Left renal cortex interstitium (tissue), 4 donors: Measurements from ENCODE around the gene APOD. TPM values are rescaled to one million over a fixed set of nuclear protein-coding genes. Genes with fewer than 3 reads are reported as not detected.
"Not testable (repeated sequence)": the region's sequence is repeated elsewhere in the genome, so short reads cannot be mapped to it uniquely, and the experiment has no call there.

ENCODE experiments used
- DNase-seq, 4 donors: peaks; one replicate each; pipeline ENCODE4 v3.0.0-alpha.2; 2013; ENCODE audit warnings: low read depth in 4 of 4, low spot score in 2 of 4, missing footprints in 1 of 4
- polyA plus RNA-seq, 4 donors: library from polyadenylated mRNA; unstranded; fragments of 120-200 nt; gene quantifications; one replicate each; pipeline ENCODE4 v1.2.1, GENCODE V29; 2013; ENCODE audit not compliant: insufficient read length in 4 of 4

The APOD gene
- polyA plus RNA-seq, 4 donors: 1.0 to 8.5 (median 5.4) TPM

DNA sequence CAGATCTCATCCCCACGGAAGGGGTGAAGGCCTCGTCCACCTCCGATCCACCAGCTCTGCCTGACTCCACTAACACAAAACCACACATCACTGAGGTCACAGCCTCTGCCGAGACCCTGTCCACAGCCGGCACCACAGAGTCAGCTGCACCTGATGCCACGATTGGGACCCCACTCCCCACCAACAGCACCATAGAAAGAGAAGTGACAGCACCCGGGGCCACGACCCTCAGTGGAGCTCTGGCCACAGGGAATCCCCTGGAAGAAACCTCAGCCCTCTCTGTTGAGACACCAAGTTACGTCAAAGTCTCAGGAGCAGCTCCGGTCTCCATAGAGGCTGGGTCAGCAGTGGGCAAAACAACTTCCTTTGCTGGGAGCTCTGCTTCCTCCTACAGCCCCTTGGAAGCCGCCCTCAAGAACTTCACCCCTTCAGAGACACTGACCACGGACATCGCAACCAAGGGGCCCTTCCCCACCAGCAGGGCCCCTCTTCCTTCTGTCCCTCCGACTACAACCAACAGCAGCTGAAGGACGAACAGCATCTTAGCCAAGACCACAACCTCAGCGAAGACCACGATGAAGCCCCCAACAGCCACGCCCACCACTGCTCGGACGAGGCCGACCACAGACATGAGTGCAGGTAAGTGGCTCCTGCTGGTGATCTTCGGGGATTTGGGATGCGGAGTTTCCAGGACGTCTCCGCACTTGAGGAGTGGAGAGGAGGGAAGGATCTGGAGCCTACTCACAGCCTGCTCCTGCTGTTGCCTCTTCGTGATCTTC is 36.0 kb upstream of the APOD start:
- DNase-seq: not testable (repeated sequence)

DNA sequence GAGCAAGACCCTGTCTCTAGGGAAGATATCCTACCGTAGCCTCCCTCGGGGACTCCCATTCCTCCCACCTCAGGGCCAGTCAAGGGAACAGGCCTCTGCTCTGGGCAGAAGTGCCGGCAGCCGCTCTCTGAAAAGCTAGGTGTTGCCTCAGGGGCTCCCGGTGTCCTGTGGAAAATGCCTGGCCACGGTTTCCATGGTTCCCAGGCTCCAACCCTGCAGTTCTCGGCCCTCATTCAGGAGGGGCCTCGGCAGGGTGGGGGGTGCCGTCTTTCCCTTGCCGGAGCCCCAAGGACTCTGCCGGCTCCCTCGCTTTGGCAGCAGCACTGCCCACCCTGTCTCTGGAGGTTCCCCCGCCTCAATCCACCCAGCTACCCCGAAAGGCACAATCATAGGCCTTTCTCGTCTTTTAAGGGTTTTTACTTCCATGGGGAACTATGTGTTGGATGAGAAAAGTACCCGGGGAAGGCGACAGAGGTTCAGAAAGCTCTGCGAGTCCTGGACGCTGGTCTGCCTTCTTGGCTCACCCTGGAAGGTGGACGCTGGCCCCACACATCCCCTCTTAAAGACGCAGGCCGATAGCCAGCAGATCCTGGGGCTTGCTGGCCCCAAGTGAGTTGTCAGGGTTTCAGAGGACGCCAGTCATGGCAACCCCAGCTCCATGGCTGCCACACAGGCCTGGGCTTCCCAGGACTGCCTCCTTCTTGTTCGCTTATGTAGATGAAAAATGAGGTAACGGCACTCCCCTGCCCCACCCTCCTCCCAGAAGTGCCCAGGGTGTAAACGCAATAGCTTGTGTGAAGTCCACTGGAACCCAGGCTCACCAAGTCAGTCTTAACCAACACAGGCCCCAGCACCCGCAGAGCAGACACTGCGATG is 34.3 kb upstream of the APOD start:
- not testable (repeated sequence) for DNase-seq

DNA sequence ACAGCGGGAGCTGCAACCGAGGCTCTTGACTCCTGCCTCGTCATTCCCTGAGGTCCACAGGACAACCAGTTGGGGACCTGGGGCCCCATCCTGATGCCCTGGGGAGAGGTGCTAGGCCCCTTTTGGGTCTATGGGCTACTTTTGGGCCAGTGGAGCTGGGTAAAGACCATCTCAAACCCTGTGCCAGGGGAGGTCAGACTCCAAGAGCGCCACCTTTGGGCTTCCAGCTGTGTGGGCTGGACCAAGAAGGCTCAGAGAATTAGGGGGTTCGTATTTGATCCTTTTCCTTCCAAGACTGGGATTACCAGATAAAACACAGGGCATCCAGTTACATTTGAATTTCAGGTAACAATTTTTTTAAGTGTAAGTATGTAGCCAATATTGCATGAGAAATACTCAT is 33.4 kb upstream of the APOD start:
- not testable (repeated sequence) for DNase-seq

DNA sequence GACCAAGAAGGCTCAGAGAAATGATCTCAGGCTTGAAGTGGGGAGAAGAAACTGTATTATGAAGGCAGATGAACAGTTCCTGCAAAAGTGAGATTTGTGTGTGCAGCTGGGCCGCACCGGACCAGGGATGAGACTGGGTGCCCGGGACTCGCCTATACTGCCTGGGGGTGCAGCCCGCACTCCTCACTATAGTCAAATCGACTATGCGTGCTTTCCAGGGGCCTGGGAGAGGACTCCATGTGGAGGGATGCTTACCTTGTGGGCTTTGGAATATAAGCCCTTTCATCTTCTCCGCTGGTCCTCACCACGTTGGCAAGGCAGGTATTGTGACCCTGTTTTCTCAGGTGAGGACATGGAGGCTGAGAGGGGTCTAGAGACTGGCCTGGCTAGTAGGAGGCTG is 32.9 kb upstream of the APOD start:
- no peak for DNase-seq

GRCh38 chr3:195615952-195616537 is 32.3 kb upstream of the APOD start:
- not testable (repeated sequence) for DNase-seq

GRCh38 chr3:195614672-195615504 is 31.1 kb upstream of the APOD start:
- not testable (repeated sequence) for DNase-seq

DNA sequence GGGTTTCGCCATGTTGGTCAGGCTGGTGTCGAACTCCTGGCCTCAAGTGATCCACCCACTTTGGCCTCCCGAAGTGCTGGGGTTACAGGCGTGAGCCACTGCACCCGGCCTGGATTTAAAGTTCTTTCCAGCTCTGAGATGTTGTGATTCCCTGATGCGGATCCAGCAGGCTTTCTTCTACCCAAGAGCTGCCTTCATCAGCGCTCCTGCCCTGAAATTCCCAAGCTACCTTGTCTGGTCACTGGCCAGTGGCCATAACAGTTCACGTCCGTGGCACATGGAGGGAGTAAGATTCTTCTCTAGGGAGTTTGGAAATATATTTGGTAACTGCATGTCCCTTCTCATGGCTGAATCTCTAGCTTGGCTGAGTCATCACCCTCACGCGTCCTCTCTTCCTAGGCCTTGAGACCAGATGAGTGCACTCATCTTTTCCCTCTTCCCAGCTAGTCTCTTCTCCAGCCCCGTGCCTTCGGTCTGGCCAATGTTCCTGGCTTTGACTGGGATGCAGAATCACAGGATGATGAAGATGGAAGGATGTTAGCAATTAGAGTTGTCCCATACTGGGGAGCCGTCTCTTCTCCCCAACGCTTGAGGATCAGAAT is 29.8 kb upstream of the APOD start:
- no peak for DNase-seq

DNA sequence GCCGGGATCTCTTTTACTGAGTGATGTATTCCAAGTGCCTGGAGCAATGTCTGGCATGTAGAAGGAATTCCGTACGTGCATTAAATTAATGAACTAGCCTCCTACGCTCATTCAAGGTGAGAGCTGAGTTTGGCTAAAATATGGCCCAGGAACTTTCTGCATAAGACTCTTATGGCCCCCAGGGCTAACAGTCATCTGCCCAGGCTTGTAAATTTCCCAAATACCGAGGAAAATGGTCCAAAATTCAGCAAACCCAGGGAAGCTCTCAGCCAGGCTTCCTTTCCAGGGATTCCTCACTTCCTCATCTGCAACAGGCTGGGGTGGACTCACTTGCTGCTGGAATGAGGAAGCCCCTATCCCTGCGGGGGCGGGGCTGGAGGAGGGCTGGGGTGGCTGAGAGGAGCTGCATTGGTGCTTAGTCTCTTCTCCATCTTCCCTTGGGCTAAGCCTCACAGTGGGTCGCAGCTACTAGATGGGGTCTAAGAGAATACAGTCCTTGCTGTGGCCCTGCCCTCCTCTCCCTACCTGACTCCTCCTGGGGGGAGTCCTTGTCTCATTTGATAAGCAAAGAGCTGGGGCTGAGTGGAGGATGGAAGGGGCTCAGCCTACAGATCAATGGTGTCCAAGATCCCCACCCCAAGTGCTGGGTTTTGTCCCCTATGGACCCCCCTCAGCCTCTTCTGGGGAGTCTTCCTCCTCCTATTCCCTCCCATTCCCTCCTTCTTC is 28.5 kb upstream of the APOD start:
- DNase-seq: no peak

DNA sequence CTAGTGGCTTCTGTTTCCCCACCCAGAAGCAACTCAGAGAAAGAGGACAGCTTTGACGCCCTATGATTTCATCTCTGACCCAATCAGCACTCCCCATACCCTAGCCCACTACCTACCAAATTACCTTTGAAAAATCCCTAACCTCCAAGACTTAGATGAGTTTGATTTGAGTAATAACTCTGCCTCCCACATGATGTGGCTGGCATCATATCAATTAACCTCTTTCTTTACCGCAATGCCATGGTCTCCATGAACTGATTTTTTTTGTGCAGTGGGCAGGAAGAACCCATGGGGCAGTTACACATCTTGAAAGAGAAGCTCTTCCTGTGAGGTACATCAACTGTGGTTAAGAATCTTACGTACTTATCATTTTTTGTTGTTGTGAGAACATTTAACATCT is 25.5 kb upstream of the APOD start:
- DNase-seq: no peak

DNA sequence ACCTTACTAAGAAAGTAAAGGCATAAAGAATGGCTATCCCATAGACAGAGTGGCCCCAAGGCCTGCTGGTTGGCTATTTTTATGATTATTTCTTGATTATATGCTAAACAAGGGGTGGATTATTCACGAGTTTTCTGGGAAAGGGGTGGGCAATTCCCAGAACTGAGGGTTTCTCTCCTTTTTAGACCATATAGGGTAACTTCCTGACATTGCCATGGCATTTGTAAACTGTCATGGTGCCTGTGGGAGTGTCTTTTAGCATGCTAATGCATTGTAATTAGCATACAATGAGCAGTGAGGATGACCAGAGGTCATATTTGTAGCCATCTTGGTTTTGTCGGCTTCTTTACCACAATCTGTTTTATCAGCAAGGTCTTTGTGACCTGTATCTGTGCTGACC is 18.0 kb upstream of the APOD start:
- DNase-seq: not testable (repeated sequence)

DNA sequence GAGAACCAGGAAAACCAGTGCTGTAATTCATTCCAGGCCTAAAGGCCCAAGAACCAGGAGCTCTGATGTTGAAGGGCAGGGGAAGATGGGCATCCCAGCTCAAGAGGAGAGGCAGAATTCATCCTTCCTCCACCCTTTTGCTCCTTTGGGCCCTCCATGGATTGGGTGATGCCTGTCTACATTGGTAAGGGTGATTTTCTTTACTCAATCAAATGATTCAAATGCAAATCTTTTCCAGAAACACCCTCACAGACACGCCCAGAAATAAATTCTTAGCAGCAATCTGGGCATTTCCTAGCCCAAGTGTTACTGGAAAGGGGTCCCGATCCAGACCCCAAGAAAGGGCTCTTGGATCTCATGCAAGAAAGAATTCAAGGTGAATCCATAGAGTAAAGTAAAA is 17.6 kb upstream of the APOD start:
- no peak for DNase-seq

DNA sequence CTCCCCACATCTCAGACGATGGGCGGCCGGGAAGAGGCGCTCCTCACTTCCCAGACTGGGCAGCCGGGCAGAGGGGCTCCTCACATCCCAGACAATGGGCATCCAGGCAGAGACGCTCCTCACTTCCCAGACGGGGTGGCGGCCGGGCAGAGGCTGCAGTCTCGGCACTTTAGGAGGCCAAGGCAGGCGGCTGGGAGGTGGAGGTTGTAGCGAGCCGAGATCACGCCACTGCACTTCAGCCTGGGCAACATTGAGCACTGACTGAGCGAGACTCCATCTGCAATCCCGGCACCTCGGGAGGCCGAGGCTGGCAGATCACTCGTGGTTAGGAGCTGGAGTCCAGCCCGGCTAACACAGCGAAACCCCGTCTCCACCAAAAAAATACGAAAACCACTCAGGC is 16.2 kb upstream of the APOD start:
- not testable (repeated sequence) for DNase-seq

- DNase-seq: not testable (repeated sequence)
Observed at GRCh38 chr3:195599516-195599915, 15.8 kb upstream of the APOD start.

- DNase-seq: no peak
Observed at GRCh38 chr3:195597848-195598247, 14.1 kb upstream of the APOD start.

- no peak for DNase-seq
Observed at GRCh38 chr3:195597229-195597628, 13.5 kb upstream of the APOD start.

DNA sequence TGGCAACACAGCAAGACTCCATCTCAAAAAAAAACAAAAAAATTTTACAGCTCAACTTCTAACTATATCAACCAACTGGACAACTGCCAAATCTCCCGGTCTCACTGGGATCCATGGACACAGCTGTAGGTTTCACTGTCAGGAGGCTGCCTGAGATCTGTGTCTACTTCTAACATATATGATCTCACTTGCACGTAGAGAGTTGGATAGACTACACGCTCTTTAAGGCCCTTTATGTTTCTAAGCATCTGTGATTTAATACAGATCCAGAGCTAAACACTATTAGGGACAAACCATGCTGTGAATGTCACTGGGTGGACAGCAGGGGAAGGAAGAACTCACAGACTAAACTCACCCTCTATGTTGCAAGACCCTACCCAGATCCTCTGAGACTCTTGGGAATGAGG is 13.0 kb upstream of the APOD start:
- DNase-seq: no peak

GRCh38 chr3:195595785-195596531 is 12.2 kb upstream of the APOD start:
- DNase-seq: no peak

DNA sequence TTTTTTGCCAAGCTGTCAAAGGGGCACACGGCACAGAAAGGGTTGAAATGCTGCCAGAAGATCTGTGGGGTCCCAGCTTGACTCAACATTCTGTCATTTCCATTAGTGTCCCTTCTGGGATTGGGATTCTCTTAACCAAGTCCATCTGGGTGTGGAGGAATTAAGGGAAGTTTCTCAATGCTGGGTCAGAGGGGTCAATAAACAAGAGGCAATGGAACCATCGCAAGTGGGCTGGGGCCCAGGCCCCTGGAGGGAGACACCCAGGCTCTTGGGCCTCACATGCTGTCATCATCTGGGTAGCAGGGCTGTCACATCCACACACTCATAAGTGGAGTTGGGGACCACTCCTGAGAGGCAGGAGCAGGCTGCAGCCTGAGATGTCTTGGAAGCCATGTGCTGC is 8.1 kb upstream of the APOD start:
- DNase-seq: no peak

DNA sequence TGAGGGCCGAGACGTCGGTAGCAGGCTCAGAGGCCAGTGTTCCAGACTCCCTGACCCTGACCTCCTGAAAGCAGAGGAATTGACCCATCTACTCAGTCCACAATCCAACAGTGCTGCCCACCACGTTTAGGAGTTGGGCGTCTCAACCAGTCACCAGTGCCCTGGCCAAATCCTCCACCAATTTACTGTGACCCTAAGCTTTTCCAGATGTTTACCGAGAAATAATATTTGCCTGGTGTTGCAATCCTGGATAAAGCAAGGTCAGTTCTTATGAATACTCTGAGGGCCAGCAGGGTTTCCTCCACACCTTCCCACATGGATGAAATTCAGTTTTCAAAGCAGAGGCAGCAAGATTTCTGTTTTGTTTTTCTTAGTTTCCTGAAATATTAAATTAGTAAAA is 7.5 kb upstream of the APOD start:
- no peak for DNase-seq
